GM12878 (cell line): ENCODE data around the gene SLC24A3. TPM values are rescaled to one million over a fixed set of nuclear protein-coding genes. Genes with fewer than 3 reads are reported as not detected.

Source experiments
- ATAC-seq: fragments of 200-7000 bp; cut with Tn5 transposase; 3 replicates; pipeline ENCODE4 v1.9.1; 2020; ENCODE audit warnings: mild to moderate bottlenecking, moderate library complexity
- BruUV-seq: library from RNA; stranded (reverse); fragments of 400-500 nt; replicated peaks from 2 replicates; lab custom pipeline; 2021; lab: Mats Ljungman, UMichigan
- CTCF ChIA-PET: fragments of 300-600 bp; sonication (Branson Sonifier 250); formaldehyde crosslinking; extraction: SDS; loops from one replicate; lab custom pipeline; 2021; ENCODE audit warnings: inconsistent platforms; lab: Yijun Ruan, JAX
- POLR2A ChIA-PET: fragments of 350-600 bp; formaldehyde crosslinking; extraction: SDS; loops from one replicate; lab custom pipeline; 2021; ENCODE audit warnings: inconsistent platforms; lab: Charles Lee
- RAD21 ChIA-PET: fragments of 300-600 bp; sonication (Branson Sonifier 250); formaldehyde crosslinking; loops from one replicate; lab custom pipeline; 2023; ENCODE audit warnings: antibody characterized with exemption; ENCODE audit not compliant: unreplicated experiment; lab: Charles Lee
- SMC1A ChIA-PET: fragments of 300-600 bp; sonication (Branson Sonifier 250); formaldehyde crosslinking; loops from one replicate; lab custom pipeline; 2023; ENCODE audit not compliant: unreplicated experiment, uncharacterized antibody; lab: Charles Lee
- DNase-seq: peaks from one replicate; pipeline ENCODE4 v3.0.0-alpha.2; 2011; ENCODE audit warnings: low read depth, low spot score
- FAIRE-seq: peaks from 3 replicates; lab custom pipeline; 2011; peaks lifted over from hg19 to GRCh38; lab: Jason Lieb, UNC
- H2AFZ ChIP-seq: 2 replicates; pipeline ENCODE4 v1.6.0; 2011; ENCODE audit warnings: low read depth, low read length, control low read depth; ENCODE audit not compliant: control insufficient read depth
- H3K27ac ChIP-seq: 2 replicates; pipeline ENCODE4 v1.5.1; 2011; ENCODE audit warnings: control low read depth; ENCODE audit not compliant: control insufficient read depth, insufficient read depth
- H3K27me3 ChIP-seq, 2 experiments: replicated peaks in 1 of 2; 2 replicates each; pipeline versions ENCODE4 v1.6.0 to v1.6.1; 2011; ENCODE audit warnings: low read length in 1 of 2; ENCODE audit not compliant: control insufficient read depth in 2 of 2, insufficient read depth in 2 of 2
- H3K36me3 ChIP-seq, 2 experiments: 2 replicates each; pipeline ENCODE4 v1.5.1; 2011; ENCODE audit warnings: low read length in 1 of 2; ENCODE audit not compliant: control insufficient read depth in 2 of 2, insufficient read depth in 2 of 2
- H3K4me1 ChIP-seq: 2 replicates; pipeline ENCODE4 v1.6.1; 2011; ENCODE audit warnings: mild to moderate bottlenecking, low read length, moderate library complexity, mixed read lengths; ENCODE audit not compliant: control insufficient read depth, insufficient read depth
- H3K4me2 ChIP-seq: 2 replicates; pipeline ENCODE4 v1.6.0; 2011; ENCODE audit warnings: control low read depth; ENCODE audit not compliant: control insufficient read depth, insufficient read depth
- H3K4me3 ChIP-seq: fragments of 200-600 bp; sonication (generic); 2 replicates; pipeline ENCODE4 v1.5.1; 2016
- H3K79me2 ChIP-seq: 2 replicates; pipeline ENCODE4 v1.6.0; 2011; ENCODE audit warnings: low read length; ENCODE audit not compliant: control insufficient read depth, insufficient read depth
- H3K9ac ChIP-seq: 2 replicates; pipeline ENCODE4 v1.8.0; 2011; ENCODE audit warnings: low read length, control low read depth, mixed read lengths; ENCODE audit not compliant: control insufficient read depth, insufficient read depth
- H3K9me3 ChIP-seq: replicated peaks from 3 replicates; pipeline ENCODE4 v1.5.1; 2011; ENCODE audit warnings: mild to moderate bottlenecking, low read length; ENCODE audit not compliant: control insufficient read depth, insufficient read depth
- H4K20me1 ChIP-seq: 2 replicates; pipeline ENCODE4 v1.6.0; 2011; ENCODE audit not compliant: control insufficient read depth, insufficient read depth
- CREM ChIP-seq: IDR thresholded peaks from 2 replicates; pipeline ENCODE4 v1.6.1; 2014; ENCODE audit warnings: antibody characterized with exemption, low read depth
- FOXK2 ChIP-seq: fragments of 450-650 bp; IDR thresholded peaks from 2 replicates; pipeline ENCODE4 v1.6.1; 2017; ENCODE audit warnings: mild to moderate bottlenecking, moderate library complexity
- KDM1A ChIP-seq: fragments of 200-600 bp; sonication (generic); IDR thresholded peaks from 2 replicates; pipeline ENCODE4 v1.6.1; 2016; ENCODE audit warnings: borderline replicate concordance
- KLF5 ChIP-seq: fragments of 450-650 bp; IDR thresholded peaks from 2 replicates; pipeline ENCODE4 v1.6.1; 2014; ENCODE audit warnings: mild to moderate bottlenecking; ENCODE audit not compliant: partially characterized antibody
- MYB ChIP-seq: fragments of 150-350 bp; IDR thresholded peaks from 2 replicates; pipeline ENCODE4 v1.6.1; 2014; ENCODE audit warnings: mild to moderate bottlenecking, low read depth, low read length, borderline replicate concordance
- NBN ChIP-seq: fragments of 450-650 bp; IDR thresholded peaks from 2 replicates; pipeline ENCODE4 v1.6.1; 2016
- PAX8 ChIP-seq: fragments of 450-650 bp; IDR thresholded peaks from 2 replicates; pipeline ENCODE4 v1.6.1; 2017; ENCODE audit warnings: mild to moderate bottlenecking, moderate library complexity
- POLR2AphosphoS5 ChIP-seq: IDR thresholded peaks from 2 replicates; pipeline ENCODE4 v1.6.1; 2011; ENCODE audit warnings: mild to moderate bottlenecking, low read length, inconsistent platforms
- RAD21 ChIP-seq: IDR thresholded peaks from 2 replicates; pipeline ENCODE4 v1.6.1; 2011; ENCODE audit warnings: mild to moderate bottlenecking, low read depth, low read length, moderate library complexity; ENCODE audit not compliant: insufficient read depth
- RAD51 ChIP-seq: fragments of 450-650 bp; IDR thresholded peaks from 2 replicates; pipeline ENCODE4 v1.6.1; 2016; ENCODE audit warnings: moderate library complexity, mild to moderate bottlenecking, inconsistent platforms
- RFX5 ChIP-seq: IDR thresholded peaks from 2 replicates; pipeline ENCODE4 v1.6.1; 2011; ENCODE audit warnings: low read depth, low read length, improper control_type of control experiment
- SMC3 ChIP-seq: IDR thresholded peaks from 2 replicates; pipeline ENCODE4 v1.6.1; 2011; ENCODE audit warnings: low read length, improper control_type of control experiment, borderline replicate concordance
- SPI1 ChIP-seq: IDR thresholded peaks from 2 replicates; pipeline ENCODE4 v1.6.1; 2011; ENCODE audit warnings: low read depth, mild to moderate bottlenecking, low read length, moderate library complexity, borderline replicate concordance; ENCODE audit not compliant: insufficient read depth
- TBL1XR1 ChIP-seq: IDR thresholded peaks from 2 replicates; pipeline ENCODE4 v1.6.1; 2012; ENCODE audit warnings: low read depth, low read length, improper control_type of control experiment
- TCF7 ChIP-seq: IDR thresholded peaks from 2 replicates; pipeline ENCODE4 v1.6.1; 2014; ENCODE audit warnings: antibody characterized with exemption, borderline replicate concordance
- ZNF217 ChIP-seq: fragments of 450-650 bp; IDR thresholded peaks from 2 replicates; pipeline ENCODE4 v1.6.1; 2017; ENCODE audit warnings: antibody characterized with exemption, mild to moderate bottlenecking
- WGBS: methylation state at CpG from one replicate; pipeline ENCODE4 v1.1.6; 2016; ENCODE audit warnings: low lambda C conversion rate; ENCODE audit not compliant: insufficient replicate concordance, insufficient coverage; ENCODE audit errors: missing lambda C conversion rate; 5-methylcytosine and 5-hydroxymethylcytosine counted together
- in situ Hi-C: fragments of 300-500 bp; cut with MboI; formaldehyde crosslinking; loops from 9 replicates; pipeline ENCODE4 v1.14.3; 2018; ENCODE audit warnings: mixed read lengths
- intact Hi-C: fragments of 100-400 bp; cut with micrococcal nuclease; formaldehyde crosslinking; loops from one replicate; pipeline ENCODE4 v1.14.2; 2022; ENCODE audit not compliant: unreplicated experiment
- polyA plus RNA-seq, 11 experiments: library from polyadenylated mRNA; depleted of rRNA in 4 of 11; unstranded in 6 of 11; stranded (reverse) in 5 of 11; fragments of >200 nt; fragmentation: Nextera tagmentation in 4 of 11; fragmentation: Illumina TruSeq in 1 of 11; extraction: Ambion mirVana in 4 of 11; extraction: Trizol in 1 of 11; gene quantifications; 1 replicate in 1 of 11; 2 replicates in 10 of 11; pipeline versions ENCODE4 v1.2.1 to v1.2.3, GENCODE V29; 2011 to 2016; ENCODE audit warnings: inconsistent platforms in 2 of 11, missing spikeins in 2 of 11, low read depth in 1 of 11
- total RNA-seq, 4 experiments: library from RNA; depleted of rRNA in 3 of 4; stranded (reverse); fragments of >200 nt in 3 of 4; fragmentation: Illumina TruSeq in 1 of 4; extraction: Trizol in 1 of 4; gene quantifications; 2 replicates each; pipeline versions ENCODE4 v1.2.1 to v1.2.3, GENCODE V29; 2013 to 2021
- TF ChIP-seq, protein P1 (sequence below): fragments of 150-350 bp; IDR thresholded peaks from 2 replicates; pipeline ENCODE4 v1.6.1; 2014; ENCODE audit warnings: mild to moderate bottlenecking, low read depth, low read length
- TF ChIP-seq, protein P2 (sequence below): IDR thresholded peaks from 2 replicates; pipeline ENCODE4 v1.6.1; 2012; ENCODE audit warnings: low read length, inconsistent platforms

Gene SLC24A3
- total and polyA plus RNA-seq, 10 of the 15 experiments (the other 5 are each of a cell fraction or from before 2014, with no cell fraction given) = 0.04 TPM; not detected in 9

DNA sequence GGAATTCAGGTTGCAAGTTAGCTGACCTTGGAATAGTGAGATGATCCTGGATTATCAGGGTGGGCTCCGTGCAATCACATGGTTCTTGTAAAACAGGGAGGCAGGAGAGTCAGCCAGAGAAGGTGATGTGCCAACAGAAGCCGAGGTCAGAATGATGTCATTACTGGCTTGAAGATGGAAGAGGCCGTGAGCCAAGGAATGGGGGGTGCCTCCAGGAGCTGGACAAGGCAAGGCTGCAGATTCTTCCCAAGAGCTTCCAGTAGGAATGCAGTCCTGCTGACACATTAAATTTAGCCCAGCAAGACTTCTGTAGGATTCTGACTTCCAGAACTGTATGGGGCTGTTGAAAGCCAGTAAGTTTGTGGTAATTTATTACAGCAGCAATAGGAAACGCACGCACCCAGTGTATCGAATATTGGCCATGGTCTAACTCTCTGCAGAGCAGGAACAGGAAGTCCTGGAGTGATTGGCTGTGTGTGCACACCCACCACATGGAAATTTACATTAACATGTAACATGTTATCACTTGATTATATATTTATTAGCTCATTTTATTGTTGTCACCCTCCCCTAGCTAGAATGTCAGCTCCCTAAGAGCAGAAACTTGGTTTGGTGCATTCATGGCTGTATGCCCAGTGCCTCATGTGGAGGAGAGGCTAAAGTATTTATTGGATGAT, 19.1 kb downstream of the SLC24A3 start (continued):
- TF ChIP-seq SPI1 = no peak
- no peak for TF ChIP-seq KLF5
- TF ChIP-seq TBL1XR1 = no peak
- TF ChIP-seq TCF7 = no peak
- no peak for TF ChIP-seq CREM
- no peak for TF ChIP-seq KDM1A
- no peak for TF ChIP-seq PAX8
- no peak for TF ChIP-seq POLR2AphosphoS5

DNA sequence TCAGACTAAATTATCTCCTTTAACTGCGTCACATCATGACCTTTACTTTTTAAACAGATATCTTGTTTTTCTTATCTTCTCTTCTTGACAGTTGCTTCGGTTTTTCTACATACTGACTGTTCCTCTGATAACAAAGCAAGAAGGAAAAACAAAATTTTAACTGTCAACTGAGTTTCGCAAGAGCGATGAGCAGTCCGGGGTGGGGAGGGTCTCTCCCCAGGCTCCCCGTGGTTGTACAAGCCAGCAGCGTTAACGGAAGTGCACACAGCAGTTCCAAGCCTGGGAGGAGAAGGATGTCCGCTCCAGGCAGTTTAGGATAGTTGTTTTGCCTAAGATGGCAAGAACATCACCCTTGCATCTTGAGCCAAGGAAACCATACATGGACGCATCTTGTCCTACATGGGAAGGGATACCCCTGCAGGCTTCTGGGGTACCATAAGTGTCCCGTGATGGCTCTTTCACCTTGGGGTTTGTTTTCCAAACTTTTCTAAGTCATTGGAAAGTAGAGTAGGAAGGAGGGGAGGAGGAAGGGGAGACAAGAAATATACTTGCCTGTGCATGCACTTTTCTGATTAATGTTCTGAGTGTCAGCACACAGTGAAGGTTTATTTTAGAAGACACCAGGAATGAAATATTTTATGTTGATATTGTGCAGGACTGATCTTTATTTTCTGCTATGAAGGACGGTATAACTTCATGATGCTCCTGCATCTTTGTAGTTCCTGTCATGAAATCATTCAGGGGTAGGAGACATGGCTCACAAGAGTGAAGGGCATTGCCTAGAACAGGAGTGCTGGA, 20.8 kb downstream of the SLC24A3 start:
- ChIA-PET CTCF (interaction anchor here (0.6 kb wide), 1 partner anchor 1617 kb away, joined by 3 read pairs; no protein-coding TSS in a partner anchor), SMC1A (interaction anchor here (1.1 kb wide), 1 partner anchor 26 kb away, joined by 6 read pairs; no protein-coding TSS in a partner anchor), RAD21 (no interaction called here), POLR2A (no interaction called here)
- H3K4me3 ChIP-seq = no peak overlapping the region
- ATAC-seq (no peak), DNase-seq (no peak), FAIRE-seq (no peak)
- intact Hi-C loops = no loop called here
- no peaks in the 10 kb centered on the region for H3K79me2 ChIP-seq
- no peak overlapping the region for H3K9ac ChIP-seq
- no peak overlapping the region for H3K27ac ChIP-seq
- no peaks in the 10 kb centered on the region for H3K9me3 ChIP-seq
- peaks cover 0 to 3% of the 10 kb centered on the region in 2 experiments; a peak in 2 of 4 replicates for H3K27me3 ChIP-seq
- H4K20me1 ChIP-seq = no peaks in the 10 kb centered on the region
- BruUV-seq = no TSS peak
- no peaks in the 10 kb centered on the region for H3K36me3 ChIP-seq
- no peak for TF ChIP-seq SMC3
- no peak for TF ChIP-seq FOXK2
- TF ChIP-seq PAX8 = no peak
- TF ChIP-seq MYB = no peak
- no peak for TF ChIP-seq RFX5
- no peak for TF ChIP-seq RAD21
- TF ChIP-seq, protein P1, sequence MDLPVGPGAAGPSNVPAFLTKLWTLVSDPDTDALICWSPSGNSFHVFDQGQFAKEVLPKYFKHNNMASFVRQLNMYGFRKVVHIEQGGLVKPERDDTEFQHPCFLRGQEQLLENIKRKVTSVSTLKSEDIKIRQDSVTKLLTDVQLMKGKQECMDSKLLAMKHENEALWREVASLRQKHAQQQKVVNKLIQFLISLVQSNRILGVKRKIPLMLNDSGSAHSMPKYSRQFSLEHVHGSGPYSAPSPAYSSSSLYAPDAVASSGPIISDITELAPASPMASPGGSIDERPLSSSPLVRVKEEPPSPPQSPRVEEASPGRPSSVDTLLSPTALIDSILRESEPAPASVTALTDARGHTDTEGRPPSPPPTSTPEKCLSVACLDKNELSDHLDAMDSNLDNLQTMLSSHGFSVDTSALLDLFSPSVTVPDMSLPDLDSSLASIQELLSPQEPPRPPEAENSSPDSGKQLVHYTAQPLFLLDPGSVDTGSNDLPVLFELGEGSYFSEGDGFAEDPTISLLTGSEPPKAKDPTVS = no peak
- no peak for TF ChIP-seq RAD51
- no peak for TF ChIP-seq NBN
- TF ChIP-seq, protein P2, sequence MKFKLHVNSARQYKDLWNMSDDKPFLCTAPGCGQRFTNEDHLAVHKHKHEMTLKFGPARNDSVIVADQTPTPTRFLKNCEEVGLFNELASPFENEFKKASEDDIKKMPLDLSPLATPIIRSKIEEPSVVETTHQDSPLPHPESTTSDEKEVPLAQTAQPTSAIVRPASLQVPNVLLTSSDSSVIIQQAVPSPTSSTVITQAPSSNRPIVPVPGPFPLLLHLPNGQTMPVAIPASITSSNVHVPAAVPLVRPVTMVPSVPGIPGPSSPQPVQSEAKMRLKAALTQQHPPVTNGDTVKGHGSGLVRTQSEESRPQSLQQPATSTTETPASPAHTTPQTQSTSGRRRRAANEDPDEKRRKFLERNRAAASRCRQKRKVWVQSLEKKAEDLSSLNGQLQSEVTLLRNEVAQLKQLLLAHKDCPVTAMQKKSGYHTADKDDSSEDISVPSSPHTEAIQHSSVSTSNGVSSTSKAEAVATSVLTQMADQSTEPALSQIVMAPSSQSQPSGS = no peak
- TF ChIP-seq ZNF217 = no peak
- in situ Hi-C loops = no loop called here
- no peak overlapping the region for H2AFZ ChIP-seq
- no peaks in the 10 kb centered on the region for H3K4me1 ChIP-seq
- no peak overlapping the region for H3K4me2 ChIP-seq
- WGBS = 28% methylated on average over 12 of the region's 12 CpGs
